PC-9 (cell line): Measurements from ENCODE around the gene RPL10A. TPM values are rescaled to one million over a fixed set of nuclear protein-coding genes. Genes with fewer than 3 reads are reported as not detected.

Experiments
- BruUV-seq: library from RNA; stranded (reverse); fragments of 400-500 nt; replicated peaks from 2 replicates; lab custom pipeline; 2021; lab: Mats Ljungman, UMichigan
- CTCF ChIA-PET: fragments of 300-600 bp; sonication (Branson Sonifier 250); formaldehyde crosslinking; loops from one replicate; lab custom pipeline; 2022; ENCODE audit warnings: antibody characterized with exemption; lab: Charles Lee
- POLR2A ChIA-PET: fragments of 300-600 bp; sonication (Branson Sonifier 250); formaldehyde crosslinking; loops from one replicate; lab custom pipeline; 2022; ENCODE audit warnings: antibody characterized with exemption; ENCODE audit not compliant: unreplicated experiment; lab: Charles Lee
- DNase-seq, 2 experiments: peaks; one replicate each; pipeline versions ENCODE4 v3.0.0 to v3.0.0-alpha.2; 2015 to 2022; ENCODE audit warnings: mixed read lengths in 1 of 2
- H2AFZ ChIP-seq: fragments of 200-600 bp; sonication (generic); 2 replicates; pipeline ENCODE4 v1.8.1; 2017; ENCODE audit warnings: antibody characterized with exemption
- H3F3A ChIP-seq: fragments of 200-600 bp; sonication (generic); 2 replicates; pipeline ENCODE4 v1.8.1; 2017; ENCODE audit warnings: antibody characterized with exemption, mild to moderate bottlenecking, low read depth; ENCODE audit not compliant: insufficient read depth
- H3K27ac ChIP-seq: fragments of 200-600 bp; sonication (generic); 2 replicates; pipeline ENCODE4 v1.6.1; 2016; ENCODE audit warnings: mixed run types
- H3K27me3 ChIP-seq: fragments of 200-600 bp; sonication (generic); 2 replicates; pipeline ENCODE4 v1.6.1; 2016; ENCODE audit warnings: low read depth, mixed run types; ENCODE audit not compliant: insufficient read depth
- H3K36me3 ChIP-seq: fragments of 200-600 bp; sonication (generic); 2 replicates; pipeline ENCODE4 v1.6.1; 2016; ENCODE audit warnings: low read depth, mixed run types
- H3K4me1 ChIP-seq: fragments of 200-600 bp; sonication (generic); replicated peaks from 2 replicates; pipeline ENCODE4 v1.6.1; 2016; ENCODE audit warnings: mixed run types; ENCODE audit not compliant: insufficient read depth
- H3K4me2 ChIP-seq: fragments of 200-600 bp; sonication (generic); 2 replicates; pipeline ENCODE4 v1.6.1; 2017; ENCODE audit warnings: mixed run types
- H3K4me3 ChIP-seq: fragments of 200-600 bp; sonication (generic); 2 replicates; pipeline ENCODE4 v1.6.1; 2016; ENCODE audit warnings: mixed run types
- H3K79me2 ChIP-seq: fragments of 200-600 bp; sonication (generic); 2 replicates; pipeline ENCODE4 v1.6.1; 2017; ENCODE audit warnings: low read depth, mixed run types
- H3K9me2 ChIP-seq: fragments of 200-600 bp; sonication (generic); 2 replicates; pipeline ENCODE4 v1.8.1; 2017; ENCODE audit warnings: mild to moderate bottlenecking; ENCODE audit not compliant: insufficient read depth
- H3K9me3 ChIP-seq: fragments of 200-600 bp; sonication (generic); 2 replicates; pipeline ENCODE4 v1.8.1; 2016; ENCODE audit warnings: low read depth; ENCODE audit not compliant: insufficient read depth
- H4K20me1 ChIP-seq: fragments of 200-600 bp; sonication (generic); 2 replicates; pipeline ENCODE4 v1.8.1; 2017; ENCODE audit not compliant: insufficient read depth
- EZH2 ChIP-seq: fragments of 200-600 bp; sonication (generic); IDR thresholded peaks from 2 replicates; pipeline ENCODE4 v1.8.0; 2017; ENCODE audit warnings: antibody characterized with exemption, low read depth
- intact Hi-C: fragments of 100-400 bp; cut with micrococcal nuclease; formaldehyde crosslinking; loops from one replicate; pipeline ENCODE4 v1.10.0; 2022; ENCODE audit not compliant: unreplicated experiment
- total RNA-seq: library from RNA; stranded (reverse); gene quantifications from 2 replicates; pipeline ENCODE4 v1.2.3, GENCODE V29; 2021
- TF ChIP-seq, protein P1 (sequence below): fragments of 200-600 bp; sonication (generic); conservative IDR thresholded peaks from 2 replicates; pipeline ENCODE4 v1.6.1; 2017; ENCODE audit warnings: mixed run types, antibody characterized with exemption, mild to moderate bottlenecking, moderate library complexity

The RPL10A gene
- total RNA-seq, 1 experiment from 2014 or later: 1,335 TPM

DNA sequence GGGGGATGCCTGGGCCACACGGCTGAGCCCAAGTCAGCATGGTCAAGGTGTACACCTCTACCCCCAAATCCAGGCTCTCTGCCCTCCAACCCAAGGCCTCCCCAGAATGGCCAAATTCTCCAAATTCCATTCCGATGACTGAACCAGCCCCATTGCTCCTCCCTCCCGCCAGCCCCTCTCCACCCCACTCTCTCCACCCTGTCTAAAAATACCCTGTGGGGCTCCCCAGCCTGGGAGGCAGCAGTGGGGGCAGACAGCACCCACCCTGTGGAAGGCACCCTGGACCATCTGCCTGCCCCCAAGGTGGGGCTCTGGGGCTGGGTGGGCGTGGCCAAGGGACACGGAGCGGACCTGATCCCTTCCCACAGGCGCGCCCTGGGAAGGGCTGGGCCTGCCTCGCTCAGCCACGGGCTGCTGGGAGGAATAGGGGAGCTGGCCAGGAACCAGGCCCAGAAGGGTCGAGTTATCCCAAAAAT lies 17.2 kb downstream of the RPL10A start:
- Histone ChIP-seq H3F3A (peaks cover 45% of the 10 kb centered on the region), H3K4me3 (peak overlapping the region; percentile 58), H3K27ac (peak overlapping the region; percentile 99), H3K9me3 (no peaks in the 10 kb centered on the region), H3K4me1 (peaks cover 55% of the 10 kb centered on the region), H3K79me2 (peaks cover 28% of the 10 kb centered on the region), H2AFZ (peak overlapping the region; percentile 46; the same call in 1 of the 2 replicates), H3K9me2 (no peaks in the 10 kb centered on the region), H3K4me2 (peak overlapping the region; percentile 98), H3K36me3 (no peaks in the 10 kb centered on the region), H4K20me1 (no peaks in the 10 kb centered on the region), H3K27me3 (no peaks in the 10 kb centered on the region)
- DNase-seq: peak; percentile 79 to 91
- TF ChIP-seq, protein P1, sequence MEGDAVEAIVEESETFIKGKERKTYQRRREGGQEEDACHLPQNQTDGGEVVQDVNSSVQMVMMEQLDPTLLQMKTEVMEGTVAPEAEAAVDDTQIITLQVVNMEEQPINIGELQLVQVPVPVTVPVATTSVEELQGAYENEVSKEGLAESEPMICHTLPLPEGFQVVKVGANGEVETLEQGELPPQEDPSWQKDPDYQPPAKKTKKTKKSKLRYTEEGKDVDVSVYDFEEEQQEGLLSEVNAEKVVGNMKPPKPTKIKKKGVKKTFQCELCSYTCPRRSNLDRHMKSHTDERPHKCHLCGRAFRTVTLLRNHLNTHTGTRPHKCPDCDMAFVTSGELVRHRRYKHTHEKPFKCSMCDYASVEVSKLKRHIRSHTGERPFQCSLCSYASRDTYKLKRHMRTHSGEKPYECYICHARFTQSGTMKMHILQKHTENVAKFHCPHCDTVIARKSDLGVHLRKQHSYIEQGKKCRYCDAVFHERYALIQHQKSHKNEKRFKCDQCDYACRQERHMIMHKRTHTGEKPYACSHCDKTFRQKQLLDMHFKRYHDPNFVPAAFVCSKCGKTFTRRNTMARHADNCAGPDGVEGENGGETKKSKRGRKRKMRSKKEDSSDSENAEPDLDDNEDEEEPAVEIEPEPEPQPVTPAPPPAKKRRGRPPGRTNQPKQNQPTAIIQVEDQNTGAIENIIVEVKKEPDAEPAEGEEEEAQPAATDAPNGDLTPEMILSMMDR: no peak
- TF ChIP-seq EZH2: no peak
- no TSS peak for BruUV-seq
- CTCF ChIA-PET: no interaction called here
- intact Hi-C loops: loop anchor here (1.0 to 2.0 kb wide), 3 partner anchors 12 to 94 kb away; partner anchors contain the start of genes RPL10A and TEAD3
- POLR2A ChIA-PET: interaction anchor here (0.5 to 0.7 kb wide), 3 partner anchors 14 to 1060 kb away, joined by 3 to 7 read pairs (median 3); no protein-coding TSS in a partner anchor

DNA sequence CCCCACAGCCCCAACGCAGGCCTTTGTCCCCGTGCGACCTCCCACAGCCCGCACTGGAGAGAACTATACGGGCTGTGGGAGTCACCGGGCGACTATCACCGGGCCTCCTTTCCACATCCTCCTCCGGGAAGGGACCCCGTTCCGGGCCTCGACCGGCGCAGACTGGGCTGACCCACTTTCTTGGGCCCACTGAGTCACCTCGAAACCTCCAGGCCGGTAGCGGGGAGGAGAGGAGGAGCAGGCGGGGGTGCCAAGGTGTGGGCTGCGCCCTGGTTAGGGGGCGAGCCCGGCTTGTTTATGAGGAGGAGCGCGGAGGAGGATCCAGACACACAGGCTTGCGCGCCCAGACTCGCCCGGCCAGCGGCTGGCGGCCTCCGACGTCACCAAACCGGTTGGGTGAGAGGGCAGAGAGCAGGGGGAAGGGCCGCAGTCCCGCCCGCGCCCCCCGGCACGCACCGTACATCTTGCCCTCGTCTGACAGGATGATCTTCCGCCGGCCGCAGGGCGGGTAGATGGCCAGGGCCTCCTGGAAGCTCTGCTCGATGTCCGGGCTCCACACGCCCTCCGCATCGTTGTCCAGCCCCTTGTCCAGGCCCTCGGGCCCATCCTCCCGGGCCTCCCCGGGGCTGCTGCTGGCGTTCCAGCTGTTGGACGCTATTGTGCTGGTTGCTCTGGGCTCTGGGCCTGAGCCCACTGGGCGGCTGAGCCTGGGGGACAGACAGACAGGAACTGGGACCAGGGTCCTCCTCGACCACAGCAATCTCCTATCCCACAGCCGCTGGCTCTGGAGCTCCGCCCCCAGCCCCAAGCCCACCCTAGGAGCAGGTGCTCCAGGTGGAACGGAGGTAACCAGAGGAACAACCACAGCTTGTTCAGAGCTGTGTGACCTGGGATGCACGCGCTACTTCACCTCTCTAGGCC lies 18.1 kb downstream of the RPL10A start:
- BruUV-seq: TSS peak; percentile 92

More for the DNA sequence above, 18.1 kb downstream of the RPL10A start:
- H3K9me2 ChIP-seq: no peaks in the 10 kb centered on the region
- H2AFZ ChIP-seq: 0 out of 2 replicates have a peak overlapping the region, but pooled peaks have one; percentile 18
- H3K4me2 ChIP-seq: peak overlapping the region; percentile 98
- H3K4me1 ChIP-seq: peaks cover 62% of the 10 kb centered on the region
- H3K36me3 ChIP-seq: no peaks in the 10 kb centered on the region
- H4K20me1 ChIP-seq: no peaks in the 10 kb centered on the region
- H3K27ac ChIP-seq: peak overlapping the region; percentile 99
- peaks cover 37% of the 10 kb centered on the region for H3K79me2 ChIP-seq
- TF ChIP-seq, protein P1: no peak
- TF ChIP-seq EZH2: no peak
- ChIA-PET CTCF (no interaction called here), POLR2A (interaction anchor here (0.6 to 0.7 kb wide), 4 partner anchors 15 to 1063 kb away, joined by 3 to 4 read pairs (median 4); no protein-coding TSS in a partner anchor)
- DNase-seq: peak; percentile 78 to 94
- intact Hi-C loops: no loop called here
- no peaks in the 10 kb centered on the region for H3K27me3 ChIP-seq
- peak overlapping the region; percentile 58 for H3K4me3 ChIP-seq
- peaks cover 45% of the 10 kb centered on the region for H3F3A ChIP-seq
- no peaks in the 10 kb centered on the region for H3K9me3 ChIP-seq
